Activated CD4-positive, alpha-beta memory T cell treated with anti-CD3 and anti-CD28 coated beads for 36 hours (primary cell): ENCODE data around the gene MRPL1. TPM values are rescaled to one million over a fixed set of nuclear protein-coding genes. Genes with fewer than 3 reads are reported as not detected.

ENCODE experiments used
- CTCF ChIA-PET: fragments of 350-600 bp; sonication (Branson Sonifier 250); formaldehyde crosslinking; loops from one replicate; lab custom pipeline; 2021; ENCODE audit warnings: antibody characterized with exemption, inconsistent platforms; lab: Charles Lee
- POLR2A ChIA-PET: fragments of 350-600 bp; sonication (Branson Sonifier 250); formaldehyde crosslinking; loops from one replicate; lab custom pipeline; 2021; ENCODE audit warnings: antibody characterized with exemption; lab: Charles Lee
- DNase-seq: peaks from one replicate; pipeline ENCODE4 v3.0.0-alpha.2; 2020
- H3K27ac Mint-ChIP-seq: one replicate; pipeline ENCODE4 v1.8.0; 2021; ENCODE audit warnings: mixed read lengths
- H3K27me3 Mint-ChIP-seq: one replicate; pipeline ENCODE4 v1.8.0; 2021; ENCODE audit warnings: mixed read lengths
- H3K36me3 Mint-ChIP-seq: one replicate; pipeline ENCODE4 v1.8.0; 2021; ENCODE audit warnings: mixed read lengths
- H3K4me1 Mint-ChIP-seq: one replicate; pipeline ENCODE4 v1.8.0; 2021; ENCODE audit warnings: low read depth, mixed read lengths
- H3K4me3 Mint-ChIP-seq: one replicate; pipeline ENCODE4 v1.8.0; 2021; ENCODE audit warnings: mild to moderate bottlenecking, mixed read lengths
- H3K9me3 Mint-ChIP-seq: one replicate; pipeline ENCODE4 v1.8.0; 2021; ENCODE audit warnings: mixed read lengths
- intact Hi-C: fragments of 100-400 bp; cut with micrococcal nuclease; formaldehyde crosslinking; loops from one replicate; pipeline ENCODE4 v1.15.1; 2023
- total RNA-seq, 2 experiments: library from RNA; stranded (reverse); gene quantifications; one replicate each; pipeline ENCODE4 v1.2.3, GENCODE V29; 2021

MRPL1 gene
- total RNA-seq, 2 experiments from 2014 or later: 46.2 to 51.1 TPM

DNA sequence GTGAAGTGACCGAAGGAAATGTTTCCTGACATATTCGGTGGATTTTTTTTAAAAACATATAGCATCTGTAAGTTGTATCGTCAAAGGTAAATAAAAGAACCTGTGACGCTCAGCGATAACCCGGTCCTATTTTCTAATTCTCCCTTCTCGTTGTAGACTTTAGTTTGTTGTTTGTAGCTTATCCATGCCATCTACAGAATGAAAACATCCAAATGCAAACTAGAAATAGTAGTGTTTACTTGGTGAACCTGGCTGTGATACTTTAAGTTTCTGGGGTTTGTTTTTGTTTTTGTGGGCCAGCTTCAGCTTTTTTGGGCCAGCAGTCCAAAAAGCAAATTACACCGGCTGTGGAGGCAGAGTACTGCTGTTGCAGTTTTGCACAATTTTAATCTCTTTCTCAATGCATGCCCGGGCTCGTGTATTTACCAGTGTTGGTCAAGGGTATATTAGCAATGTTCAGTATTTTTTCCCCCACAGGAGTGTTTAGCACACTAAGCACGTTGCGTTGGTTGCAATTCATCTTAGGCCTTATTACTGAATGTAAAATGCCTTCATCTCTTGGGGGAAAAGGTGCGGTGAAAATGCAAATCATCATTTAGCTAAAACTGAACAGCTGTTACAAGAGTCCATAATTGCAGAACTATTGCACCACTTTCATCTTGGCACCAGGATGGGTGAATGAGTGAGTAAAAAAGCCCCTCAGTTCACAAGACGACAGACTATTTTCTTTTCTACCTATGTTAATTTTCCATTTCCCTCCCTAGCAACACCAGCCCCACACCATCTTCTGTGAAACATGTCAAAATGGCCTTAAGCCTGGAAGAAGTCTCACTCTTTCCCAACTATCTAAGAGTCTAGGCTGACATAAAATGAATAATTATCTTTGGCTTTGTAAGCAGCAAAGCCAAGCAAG is 41.7 kb upstream of the MRPL1 start:
- Mint-ChIP-seq H3K36me3 (peaks cover 15% of the 10 kb centered on the region), H3K9me3 (no peaks in the 10 kb centered on the region), H3K27ac (peak overlapping the region; percentile 94), H3K27me3 (peaks cover 2% of the 10 kb centered on the region), H3K4me1 (peaks cover 43% of the 10 kb centered on the region), H3K4me3 (peak overlapping the region; percentile 97)
- intact Hi-C loops: loop anchor here (1.0 to 10.0 kb wide), 7 partner anchors 24 to 746 kb away; partner anchors contain the start of genes CCNI and MRPL1
- POLR2A ChIA-PET: interaction anchor here (0.9 to 6.0 kb wide), 10 partner anchors 14 to 955 kb away, joined by 3 to 229 read pairs (median 6); partner anchors contain the start of genes BMP2K and MRPL1
- peak; percentile 43 for DNase-seq
- CTCF ChIA-PET: interaction anchor here (0.6 to 5.7 kb wide), 2 partner anchors 38 to 41 kb away, joined by 3 to 54 read pairs; partner anchors contain the start of gene MRPL1

DNA sequence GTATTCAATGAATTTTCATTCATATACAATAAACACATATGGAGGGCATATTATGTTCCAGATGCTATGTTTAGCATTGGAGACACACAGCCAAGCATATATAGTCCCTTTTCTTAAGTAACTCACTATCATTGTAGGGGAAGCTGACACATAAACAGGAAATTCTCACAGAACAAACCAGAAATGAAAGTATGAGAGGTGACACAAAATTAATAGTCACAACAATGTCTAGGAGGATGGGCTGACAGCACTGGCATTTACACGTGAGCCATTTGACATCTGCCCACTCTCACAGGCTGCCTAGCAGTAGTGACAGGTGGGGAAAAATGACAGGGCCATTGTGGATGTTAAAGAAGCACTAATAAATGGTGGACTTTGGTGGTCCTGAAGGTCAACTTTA is 40.9 kb upstream of the MRPL1 start:
- DNase-seq: peak; percentile 64
- H3K27me3 Mint-ChIP-seq: peaks cover 2% of the 10 kb centered on the region
- no peaks in the 10 kb centered on the region for H3K9me3 Mint-ChIP-seq
- ChIA-PET CTCF (no interaction called here), POLR2A (interaction anchor here (2.8 to 6.0 kb wide), 2 partner anchors 31 to 39 kb away, joined by 28 to 229 read pairs; partner anchors contain the start of gene MRPL1)
- intact Hi-C loops: loop anchor here (1.0 to 10.0 kb wide), 5 partner anchors 24 to 747 kb away; partner anchors contain the start of gene CCNI
- H3K36me3 Mint-ChIP-seq: peaks cover 15% of the 10 kb centered on the region
- peaks cover 40% of the 10 kb centered on the region for H3K4me1 Mint-ChIP-seq
- H3K4me3 Mint-ChIP-seq: peak overlapping the region; percentile 97
- peak overlapping the region; percentile 94 for H3K27ac Mint-ChIP-seq

DNA sequence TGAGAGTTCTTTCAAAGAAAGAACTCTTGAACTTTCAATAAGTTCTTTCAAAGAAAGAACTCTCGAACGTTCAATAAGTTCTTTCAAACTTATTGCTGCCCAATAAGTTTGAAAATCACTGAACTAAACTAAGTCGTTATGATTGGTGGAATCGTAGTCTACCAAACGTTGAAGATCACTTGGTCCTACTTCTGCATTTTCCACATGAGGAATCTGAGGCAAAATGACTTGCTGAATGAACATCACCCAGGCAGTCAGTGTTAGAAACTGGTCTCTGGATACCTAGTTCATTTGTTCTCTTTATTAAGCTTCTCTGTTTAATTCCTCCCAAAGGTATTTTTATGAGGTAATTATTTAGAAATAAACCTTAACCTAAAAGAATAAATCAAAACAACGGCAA is 36.4 kb upstream of the MRPL1 start:
- ChIA-PET CTCF (interaction anchor here (1.1 to 1.9 kb wide), 3 partner anchors 8 to 30 kb away, joined by 3 to 4 read pairs (median 3); no protein-coding TSS in a partner anchor), POLR2A (interaction anchor here (1.5 kb wide), 1 partner anchor 36 kb away, joined by 6 read pairs; the partner anchor contains the start of gene MRPL1)
- H3K4me3 Mint-ChIP-seq: no peak overlapping the region
- H3K4me1 Mint-ChIP-seq: peaks cover 45% of the 10 kb centered on the region
- no peak for DNase-seq
- H3K9me3 Mint-ChIP-seq: no peaks in the 10 kb centered on the region
- H3K27ac Mint-ChIP-seq: peak overlapping the region; percentile 71
- no peaks in the 10 kb centered on the region for H3K36me3 Mint-ChIP-seq
- intact Hi-C loops: loop anchor here (10.0 kb wide), 1 partner anchor 751 kb away; the partner anchor contains the start of gene CCNI
- H3K27me3 Mint-ChIP-seq: no peaks in the 10 kb centered on the region

DNA sequence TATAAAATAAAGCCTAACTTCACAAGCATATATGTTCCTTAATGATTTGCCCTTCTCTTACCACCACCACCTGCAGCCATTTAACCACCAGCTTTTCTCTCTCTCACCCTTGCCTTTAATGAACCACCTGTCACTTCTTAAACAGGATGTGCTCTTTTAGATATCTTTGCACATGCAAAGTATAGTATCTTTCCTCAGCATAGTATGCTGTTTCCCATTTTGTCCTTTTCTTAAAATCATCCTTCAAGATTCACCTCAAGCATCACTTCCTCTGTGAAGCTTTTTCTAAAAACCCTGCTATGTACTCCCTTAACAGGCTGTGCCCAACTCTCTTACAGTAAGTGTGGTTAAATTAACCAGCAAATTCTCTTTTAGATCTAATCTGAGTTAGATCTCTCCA is 35.3 kb upstream of the MRPL1 start:
- no peak for DNase-seq
- no peaks in the 10 kb centered on the region for H3K27me3 Mint-ChIP-seq
- POLR2A ChIA-PET: interaction anchor here (1.5 kb wide), 1 partner anchor 35 kb away, joined by 6 read pairs; the partner anchor contains the start of gene MRPL1
- CTCF ChIA-PET: interaction anchor here (1.2 to 1.9 kb wide), 2 partner anchors 9 to 26 kb away, joined by 3 to 4 read pairs; no protein-coding TSS in a partner anchor
- peak overlapping the region; percentile 71 for H3K27ac Mint-ChIP-seq
- peaks cover 37% of the 10 kb centered on the region for H3K4me1 Mint-ChIP-seq
- no peaks in the 10 kb centered on the region for H3K36me3 Mint-ChIP-seq
- no peak overlapping the region for H3K4me3 Mint-ChIP-seq
- intact Hi-C loops: loop anchor here (10.0 kb wide), 1 partner anchor 753 kb away; the partner anchor contains the start of gene CCNI
- no peaks in the 10 kb centered on the region for H3K9me3 Mint-ChIP-seq

DNA sequence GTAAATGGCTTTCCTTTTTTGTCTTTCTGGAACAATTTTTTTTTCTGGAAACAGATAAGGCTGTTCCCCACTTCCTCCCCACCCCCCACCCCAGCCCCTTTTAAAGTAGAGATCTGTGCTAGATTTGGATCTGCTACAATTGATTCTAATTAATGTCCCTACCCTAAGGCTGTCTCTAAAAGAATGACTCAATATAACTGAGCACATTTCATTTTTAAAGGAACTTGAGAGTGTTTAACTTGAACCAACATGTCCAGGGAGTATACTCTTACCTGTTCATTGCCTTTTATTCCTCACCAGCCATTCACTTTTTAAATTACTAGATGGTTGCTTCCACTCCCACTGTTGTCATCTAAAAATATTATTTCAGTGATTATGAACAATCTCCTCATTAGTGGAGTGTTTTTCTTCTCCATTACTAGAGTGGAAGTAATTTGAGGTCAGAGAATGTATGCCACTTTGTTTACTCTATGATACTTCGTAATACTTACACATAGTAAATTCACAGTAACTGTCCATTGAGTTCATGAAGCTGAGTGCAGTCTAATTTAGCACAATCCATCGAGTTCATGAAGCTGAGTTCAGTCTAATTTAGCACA is 29.4 kb upstream of the MRPL1 start:
- CTCF ChIA-PET: no interaction called here
- no peak for DNase-seq
- H3K36me3 Mint-ChIP-seq: no peaks in the 10 kb centered on the region
- POLR2A ChIA-PET: no interaction called here
- no peak overlapping the region for H3K27ac Mint-ChIP-seq
- intact Hi-C loops: no loop called here
- no peaks in the 10 kb centered on the region for H3K9me3 Mint-ChIP-seq
- no peaks in the 10 kb centered on the region for H3K27me3 Mint-ChIP-seq
- peaks cover 11% of the 10 kb centered on the region for H3K4me1 Mint-ChIP-seq
- H3K4me3 Mint-ChIP-seq: no peak overlapping the region

DNA sequence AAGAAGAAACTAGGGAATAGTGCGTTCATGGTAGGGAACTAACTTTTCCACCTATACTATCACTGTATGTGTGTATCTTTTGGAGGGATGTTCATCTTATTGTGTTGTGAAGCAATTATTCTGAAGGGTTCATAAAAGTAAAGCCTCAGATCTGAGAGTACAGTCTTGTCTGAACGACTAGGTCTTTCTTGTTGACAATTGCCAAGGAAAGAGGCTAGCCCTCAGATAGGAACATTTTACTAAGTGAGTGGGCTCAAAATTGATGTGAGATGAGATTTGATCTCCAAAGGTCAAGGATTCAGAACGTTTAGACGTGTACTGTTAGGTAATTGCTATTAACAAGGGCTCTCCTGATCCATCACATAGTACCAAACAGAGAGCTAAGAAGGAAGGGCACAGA is 28.2 kb upstream of the MRPL1 start:
- no peak for DNase-seq
- Mint-ChIP-seq H3K4me3 (no peak overlapping the region), H3K4me1 (peaks cover 8% of the 10 kb centered on the region), H3K36me3 (no peaks in the 10 kb centered on the region), H3K27me3 (no peaks in the 10 kb centered on the region), H3K27ac (no peak overlapping the region), H3K9me3 (no peaks in the 10 kb centered on the region)
- ChIA-PET POLR2A (no interaction called here), CTCF (no interaction called here)
- intact Hi-C loops: no loop called here

DNA sequence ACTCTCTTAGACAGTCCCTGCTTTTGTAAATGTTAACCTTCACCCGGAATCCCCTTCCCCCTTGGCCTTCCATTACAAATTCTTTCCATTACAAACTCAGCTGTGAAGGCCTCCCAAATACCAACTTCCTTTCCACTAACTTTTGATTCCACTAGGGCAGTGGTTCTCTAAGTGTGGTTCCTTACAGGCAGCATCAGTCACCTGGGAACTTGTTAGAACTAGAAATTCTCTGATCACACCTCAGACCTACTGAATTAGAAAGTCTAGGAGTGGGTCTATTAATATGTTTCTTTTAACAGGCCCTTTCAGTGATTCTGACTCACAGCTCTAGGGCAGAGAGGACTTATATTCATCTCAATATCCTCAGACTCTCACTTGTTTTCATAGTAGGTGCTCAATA is 19.0 kb upstream of the MRPL1 start:
- no peak overlapping the region for H3K4me3 Mint-ChIP-seq
- CTCF ChIA-PET: no interaction called here

DNA sequence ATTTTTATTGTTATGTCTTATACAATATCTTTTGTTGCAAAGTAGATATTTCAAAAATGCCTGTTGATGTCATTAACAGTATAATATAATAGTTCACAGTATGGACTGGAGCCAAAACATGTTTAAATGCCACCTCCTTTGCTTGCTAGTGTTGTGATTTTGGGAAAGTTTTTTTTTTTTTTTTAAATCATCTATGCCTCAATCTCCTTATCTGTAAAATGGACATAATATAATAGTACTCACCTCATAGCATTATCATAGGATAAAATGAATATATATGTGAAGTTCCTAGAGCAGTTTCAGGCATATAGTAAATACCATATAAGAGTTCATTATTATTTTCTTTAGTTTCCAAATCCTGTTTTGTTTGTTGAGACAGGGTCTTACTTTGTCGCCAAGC is 18.3 kb upstream of the MRPL1 start:
- DNase-seq: no peak
- peaks cover 3% of the 10 kb centered on the region for H3K36me3 Mint-ChIP-seq
- H3K9me3 Mint-ChIP-seq: no peaks in the 10 kb centered on the region
- H3K27me3 Mint-ChIP-seq: no peaks in the 10 kb centered on the region
- H3K27ac Mint-ChIP-seq: peak overlapping the region; percentile 60
- CTCF ChIA-PET: no interaction called here
- peaks cover 25% of the 10 kb centered on the region for H3K4me1 Mint-ChIP-seq
- H3K4me3 Mint-ChIP-seq: no peak overlapping the region
- intact Hi-C loops: no loop called here
- POLR2A ChIA-PET: interaction anchor here (1.0 to 3.1 kb wide), 4 partner anchors 9 to 24 kb away, joined by 5 to 14 read pairs (median 6); partner anchors contain the start of gene MRPL1

More for the DNA sequence above, 19.0 kb upstream of the MRPL1 start:
- H3K27ac Mint-ChIP-seq: peak overlapping the region; percentile 60
- intact Hi-C loops: no loop called here
- no peaks in the 10 kb centered on the region for H3K27me3 Mint-ChIP-seq
- H3K4me1 Mint-ChIP-seq: peaks cover 25% of the 10 kb centered on the region
- POLR2A ChIA-PET: interaction anchor here (1.0 to 3.1 kb wide), 4 partner anchors 10 to 24 kb away, joined by 5 to 14 read pairs (median 6); partner anchors contain the start of gene MRPL1
- DNase-seq: no peak
- H3K36me3 Mint-ChIP-seq: peaks cover 3% of the 10 kb centered on the region
- no peaks in the 10 kb centered on the region for H3K9me3 Mint-ChIP-seq

DNA sequence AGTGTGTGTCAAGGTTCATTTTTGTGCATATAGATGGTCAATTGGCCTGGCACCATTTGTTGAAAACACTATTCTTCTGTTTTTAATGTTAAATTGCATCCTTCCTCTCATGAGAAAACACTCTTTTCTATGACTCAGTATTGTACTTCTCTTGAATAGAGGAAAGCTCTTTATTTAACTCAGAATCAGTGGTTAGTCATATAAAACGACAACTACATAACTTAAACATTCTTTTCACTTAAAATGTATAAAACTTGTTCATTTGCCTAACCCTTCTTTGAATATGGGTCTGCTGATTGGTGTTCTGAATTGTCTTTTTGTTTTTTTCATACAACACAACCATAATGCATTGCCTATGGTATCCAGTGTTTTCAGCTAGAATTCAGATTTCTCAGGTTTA is 17.2 kb upstream of the MRPL1 start:
- peaks cover 3% of the 10 kb centered on the region for H3K36me3 Mint-ChIP-seq
- no peaks in the 10 kb centered on the region for H3K9me3 Mint-ChIP-seq
- no peak for DNase-seq
- peaks cover 25% of the 10 kb centered on the region for H3K4me1 Mint-ChIP-seq
- no peaks in the 10 kb centered on the region for H3K27me3 Mint-ChIP-seq
- H3K27ac Mint-ChIP-seq: peak overlapping the region; percentile 83
- CTCF ChIA-PET: interaction anchor here (1.3 kb wide), 1 partner anchor 16 kb away, joined by 4 read pairs; no protein-coding TSS in a partner anchor
- POLR2A ChIA-PET: interaction anchor here (1.2 to 3.1 kb wide), 3 partner anchors 17 to 28 kb away, joined by 4 to 14 read pairs (median 6); partner anchors contain the start of gene MRPL1
- intact Hi-C loops: loop anchor here (1.0 kb wide), 3 partner anchors 9 to 24 kb away; no protein-coding TSS in a partner anchor
- H3K4me3 Mint-ChIP-seq: peak overlapping the region; percentile 12

DNA sequence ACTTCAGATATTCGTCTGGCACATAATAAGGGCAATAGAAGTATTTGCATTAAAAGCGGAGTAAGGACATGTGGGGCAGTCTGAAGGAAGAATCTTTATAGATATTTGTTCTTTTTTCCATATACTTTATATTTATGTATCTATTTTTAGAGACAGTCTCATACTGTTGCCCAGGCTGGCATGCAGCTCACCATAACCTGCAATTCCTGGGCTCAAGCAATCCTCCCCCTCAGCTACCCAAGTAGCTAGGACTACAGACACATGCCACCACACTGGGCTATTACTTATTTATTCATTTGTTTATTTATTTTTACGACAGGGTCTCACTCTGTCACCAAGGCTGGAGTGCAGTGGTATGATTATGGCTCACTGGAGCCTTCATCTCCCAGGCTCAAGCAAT is 16.7 kb upstream of the MRPL1 start:
- ChIA-PET CTCF (interaction anchor here (1.3 kb wide), 1 partner anchor 15 kb away, joined by 4 read pairs; no protein-coding TSS in a partner anchor), POLR2A (interaction anchor here (1.2 to 3.1 kb wide), 2 partner anchors 16 to 28 kb away, joined by 4 to 14 read pairs; partner anchors contain the start of gene MRPL1)
- peaks cover 3% of the 10 kb centered on the region for H3K36me3 Mint-ChIP-seq
- no peaks in the 10 kb centered on the region for H3K27me3 Mint-ChIP-seq
- peak overlapping the region; percentile 83 for H3K27ac Mint-ChIP-seq
- H3K9me3 Mint-ChIP-seq: no peaks in the 10 kb centered on the region
- H3K4me3 Mint-ChIP-seq: peak overlapping the region; percentile 12
- DNase-seq: no peak
- intact Hi-C loops: loop anchor here (1.0 kb wide), 3 partner anchors 8 to 25 kb away; no protein-coding TSS in a partner anchor
- H3K4me1 Mint-ChIP-seq: peaks cover 25% of the 10 kb centered on the region

DNA sequence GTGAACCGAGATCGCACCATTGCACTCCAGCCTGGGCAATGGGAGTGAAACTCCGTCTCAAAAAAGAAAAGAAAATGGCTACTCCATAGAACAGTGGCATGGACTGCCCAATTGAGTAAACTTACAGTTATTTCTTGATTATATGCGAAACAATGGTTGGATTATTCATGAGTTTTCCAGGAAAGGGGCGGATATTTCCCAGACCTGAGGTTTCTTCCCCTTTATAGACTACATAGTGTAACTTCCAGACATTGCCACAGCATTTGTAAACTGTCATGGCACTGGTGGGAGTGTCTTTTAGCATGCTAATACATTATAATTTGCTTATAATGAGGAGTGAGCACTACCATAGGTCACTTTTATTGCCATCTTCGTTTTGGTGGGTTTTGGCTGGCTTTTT is 14.1 kb upstream of the MRPL1 start:
- CTCF ChIA-PET: no interaction called here
- Mint-ChIP-seq H3K36me3 (peaks cover 3% of the 10 kb centered on the region), H3K27ac (no peak overlapping the region), H3K4me3 (no peak overlapping the region), H3K27me3 (no peaks in the 10 kb centered on the region), H3K9me3 (no peaks in the 10 kb centered on the region), H3K4me1 (peaks cover 42% of the 10 kb centered on the region)
- no peak for DNase-seq
- intact Hi-C loops: no loop called here
- POLR2A ChIA-PET: interaction anchor here (0.7 kb wide), 1 partner anchor 28 kb away, joined by 3 read pairs; no protein-coding TSS in a partner anchor
